ENCODE results near the gene RANBP3L.
"Not testable (repeated sequence)": the region's sequence is repeated elsewhere in the genome, so short reads cannot be mapped to it uniquely, and the experiment has no call there.

RANBP3L gene

GRCh38 chr5:36283775-36284174, 17.9 kb downstream of the RANBP3L start:
- DNase-seq, result not testable (repeated sequence)

GRCh38 chr5:36281626-36282025, 20.1 kb downstream of the RANBP3L start:
- no peak for DNase-seq

- no peak for DNase-seq
These were observed 22.5 kb downstream of the RANBP3L start for GRCh38 chr5:36279054-36279698.

DNA sequence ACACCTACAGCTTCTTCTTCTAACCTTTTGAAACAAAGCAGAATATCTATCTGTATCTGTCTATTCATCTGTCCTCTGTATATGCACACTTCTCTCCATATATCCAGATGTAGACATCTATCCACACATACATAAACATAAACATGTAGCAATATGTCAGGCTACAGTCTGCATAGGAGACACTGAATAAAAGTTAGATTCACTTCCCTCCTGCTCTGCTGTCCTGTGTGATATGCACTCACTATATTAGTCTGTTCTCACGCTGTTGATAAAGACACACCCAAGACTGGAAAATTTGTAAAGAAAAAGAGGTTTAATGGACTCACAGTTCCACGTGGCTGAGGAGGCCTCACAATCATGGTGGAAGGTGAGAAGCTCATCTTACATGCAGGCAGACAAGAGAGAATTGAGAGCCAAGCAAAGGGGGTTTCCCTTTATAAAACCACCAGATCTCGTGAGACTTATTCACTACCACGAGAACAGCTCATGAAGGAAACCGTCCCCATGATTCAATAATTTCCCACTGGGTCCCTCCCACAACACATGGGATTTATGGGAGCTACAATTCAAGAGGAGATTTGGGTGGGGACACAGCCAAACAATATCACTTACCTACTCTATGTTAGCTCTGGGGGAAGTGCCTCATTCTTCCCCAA, 24.1 kb downstream of the RANBP3L start:
- no peak for DNase-seq

DNA sequence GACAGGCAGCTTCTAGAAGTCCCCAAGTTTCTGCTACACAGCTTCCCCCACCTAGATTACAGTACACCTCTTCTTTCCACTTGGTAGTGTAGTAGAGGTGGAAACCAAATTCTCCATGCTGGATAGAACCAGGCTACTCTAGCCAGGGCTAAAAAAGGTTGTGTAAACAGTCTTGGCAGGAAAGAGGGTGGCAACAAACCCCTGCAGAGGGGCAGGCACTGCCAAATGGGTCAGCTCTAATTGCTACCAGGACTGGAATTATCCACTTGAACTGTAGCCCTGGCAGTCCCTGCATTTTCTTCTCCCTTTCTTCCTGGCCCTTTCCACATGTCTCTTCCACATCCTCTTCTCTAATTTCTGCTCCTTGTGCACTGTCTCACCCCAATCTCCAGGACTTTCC, 24.8 kb downstream of the RANBP3L start:
- DNase-seq, result no peak

DNA sequence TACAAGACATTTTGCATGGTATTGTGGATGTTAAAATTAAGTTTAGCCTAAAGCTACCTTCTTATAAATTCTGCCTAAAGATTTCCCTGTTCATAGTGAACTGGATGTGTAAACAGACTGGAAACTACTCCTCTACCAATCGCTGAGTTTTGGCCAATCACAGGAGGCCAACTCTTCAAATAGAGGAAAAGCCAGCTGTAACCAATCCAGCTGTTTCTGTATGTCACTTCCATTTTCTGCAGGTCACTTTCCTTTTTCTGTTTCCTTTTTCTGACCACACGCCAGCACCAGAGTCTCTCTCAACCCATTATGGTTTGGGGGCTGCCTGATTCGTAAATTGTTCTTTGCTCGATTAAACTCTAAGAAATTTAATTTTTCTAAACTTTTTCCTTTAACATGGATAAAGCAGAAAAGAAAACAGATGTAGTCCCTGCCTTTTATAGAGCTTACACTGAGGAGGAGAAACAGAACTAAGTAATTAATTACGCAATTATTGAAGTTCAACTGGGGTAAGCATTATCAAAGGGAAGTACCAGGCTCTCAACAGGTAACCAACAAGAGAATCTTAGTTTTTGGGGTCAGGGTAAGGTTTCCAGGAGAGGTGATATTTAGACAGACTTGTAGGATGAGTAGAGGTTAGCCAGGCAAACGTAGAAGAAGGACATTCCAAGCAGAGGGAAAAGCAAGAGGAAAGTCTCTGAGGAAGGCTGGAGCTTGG, 27.7 kb downstream of the RANBP3L start:
- DNase-seq, result peak; percentile 27 to 62

- no peak for DNase-seq
These were observed 29.5 kb downstream of the RANBP3L start for GRCh38 chr5:36272136-36272690.

- no peak for DNase-seq
These were observed 30.7 kb downstream of the RANBP3L start for GRCh38 chr5:36270876-36271575.

GRCh38 chr5:36270175-36270574, 31.5 kb downstream of the RANBP3L start:
- DNase-seq, result no peak

DNA sequence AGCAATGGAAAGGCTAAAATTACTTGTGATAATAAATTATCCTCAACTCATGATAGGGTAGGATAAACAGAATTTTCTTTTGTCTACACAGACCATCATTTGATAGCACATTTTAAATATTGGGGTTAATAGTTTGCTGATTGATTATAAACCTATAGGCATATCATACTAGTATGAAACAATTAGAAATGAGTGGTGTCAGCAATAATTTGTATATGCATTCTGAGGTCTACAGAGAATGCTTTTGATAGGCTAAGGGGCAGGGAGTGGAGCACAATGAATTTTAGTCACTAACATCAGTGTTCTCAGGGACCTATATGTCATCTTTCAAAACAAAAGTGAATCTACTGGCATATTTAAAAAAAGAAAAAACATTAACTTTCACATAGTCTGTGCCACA, 32.2 kb downstream of the RANBP3L start:
- DNase-seq, result no peak

GRCh38 chr5:36267905-36268304, 33.8 kb downstream of the RANBP3L start:
- DNase-seq, result no peak

- no peak for DNase-seq
These were observed 37.4 kb downstream of the RANBP3L start for GRCh38 chr5:36264202-36264760.

DNA sequence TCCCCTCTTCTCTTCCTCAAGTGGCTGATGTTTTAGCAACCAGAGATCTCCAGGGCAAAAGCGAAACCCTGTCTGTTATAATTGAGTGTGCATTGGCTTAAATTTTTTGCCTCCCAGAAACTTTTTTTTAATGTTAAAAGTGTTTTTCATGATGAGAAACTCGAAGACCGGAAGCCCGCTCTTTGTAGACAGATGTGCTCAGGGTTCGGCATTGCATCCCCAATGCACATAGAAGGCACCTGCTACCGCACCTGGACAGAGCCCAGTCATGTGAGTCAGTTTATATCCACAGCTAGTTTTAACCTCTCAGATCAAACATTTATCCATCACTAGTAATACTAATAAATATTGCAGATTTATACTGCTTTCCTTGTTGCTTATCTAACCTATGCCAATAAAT, 40.5 kb downstream of the RANBP3L start:
- DNase-seq, result no peak

- no peak for DNase-seq
These were observed 48.1 kb downstream of the RANBP3L start for GRCh38 chr5:36253575-36253974.

DNA sequence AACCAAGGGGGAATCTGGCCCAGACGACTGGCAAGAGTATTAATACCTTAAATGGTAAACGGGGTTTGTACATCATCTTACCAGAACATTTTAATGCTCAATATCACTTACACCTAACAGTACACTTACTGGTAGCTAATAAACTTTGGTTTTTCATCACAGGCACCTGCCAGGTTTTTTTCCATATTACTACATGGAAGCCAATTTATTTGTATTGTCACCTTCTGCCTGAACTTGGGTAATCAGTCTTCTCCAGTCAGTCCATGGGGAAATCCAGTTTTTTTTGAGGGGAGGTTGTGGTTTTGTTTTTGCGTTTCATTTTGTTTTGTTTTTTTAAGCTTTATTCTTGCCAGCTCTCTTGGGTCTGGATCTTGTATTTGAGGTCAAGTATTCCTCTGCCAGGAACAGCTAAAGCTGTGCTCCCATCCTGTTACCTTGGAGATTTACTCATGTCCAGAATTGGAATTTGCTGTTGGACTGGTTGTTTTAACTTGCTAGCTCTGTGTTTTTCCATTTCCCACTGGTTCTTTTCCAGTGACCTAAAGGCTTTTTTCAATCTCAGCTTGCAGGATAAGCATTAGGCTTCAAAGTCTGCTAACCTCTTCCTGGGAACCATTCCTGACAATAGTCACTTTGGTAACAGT, 48.9 kb downstream of the RANBP3L start:
- DNase-seq, result no peak

- DNase-seq, result no peak
These were observed 50.5 kb downstream of the RANBP3L start for GRCh38 chr5:36251218-36251617.

DNA sequence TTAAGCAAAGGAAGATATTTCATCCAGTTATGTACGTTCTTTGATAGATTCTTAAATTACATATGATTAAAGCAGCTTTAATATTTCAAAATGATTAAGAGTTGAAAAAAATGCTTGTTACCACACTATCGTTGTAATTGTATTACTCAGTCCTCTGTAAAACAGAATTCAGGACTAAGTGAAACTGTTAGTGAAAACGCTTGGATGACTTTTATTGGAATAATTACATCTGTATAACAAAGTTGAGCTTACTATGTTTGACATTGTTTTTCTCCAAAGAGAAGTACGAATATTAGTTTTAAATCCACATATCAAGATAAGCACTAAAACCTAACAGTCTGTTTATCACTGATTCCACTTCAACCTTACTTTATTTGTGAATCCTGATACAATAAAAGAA, 51.3 kb downstream of the RANBP3L start:
- no peak for DNase-seq

GRCh38 chr5:36246036-36246800, 55.5 kb downstream of the RANBP3L start:
- DNase-seq, result no peak

GRCh38 chr5:36244076-36244475, 57.6 kb downstream of the RANBP3L start:
- no peak for DNase-seq

DNA sequence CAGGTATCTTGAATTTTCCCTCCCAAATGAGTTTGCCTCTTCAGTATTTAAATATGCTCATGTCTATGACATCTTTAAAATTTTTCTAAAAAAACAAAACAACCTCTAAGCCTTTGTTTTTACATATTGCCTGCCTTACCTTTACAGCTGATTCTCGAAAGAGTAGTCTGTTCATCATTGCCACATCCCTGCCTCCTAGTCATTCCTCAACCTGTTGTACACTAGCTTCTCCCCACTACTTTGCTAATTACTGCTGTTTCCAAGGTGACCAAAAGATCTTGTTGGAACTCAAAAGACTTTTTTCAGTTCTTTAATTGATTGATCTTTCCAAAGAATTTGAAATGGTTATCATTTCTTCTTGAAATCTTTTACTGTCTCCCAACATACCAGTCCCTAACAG, 58.0 kb downstream of the RANBP3L start:
- no peak for DNase-seq

Data from Kasumi-1 (cell line).